Liver (tissue), 9 donors: ENCODE measurements around the gene ZNF701. TPM values are rescaled to one million over a fixed set of nuclear protein-coding genes. Genes with fewer than 3 reads are reported as not detected.

Experiments used
- DNase-seq: peaks from one replicate; pipeline ENCODE4 v3.0.0-alpha.2; 2017; ENCODE audit warnings: low spot score
- H3K27ac ChIP-seq, 2 donors: one replicate each; pipeline ENCODE4 v1.7.0; 2013; ENCODE audit warnings: inconsistent platforms in 2 of 2, low read length in 2 of 2, control low read depth in 1 of 2, low read depth in 1 of 2, mild to moderate bottlenecking in 1 of 2
- H3K27me3 ChIP-seq, 4 donors: one replicate each; pipeline versions ENCODE4 v1.6.1 to v1.7.0; 2013; ENCODE audit warnings: low read length in 3 of 4, inconsistent platforms in 1 of 4, mild to moderate bottlenecking in 1 of 4, moderate library complexity in 1 of 4; ENCODE audit not compliant: control insufficient read depth in 4 of 4, insufficient read depth in 4 of 4
- H3K36me3 ChIP-seq, 4 donors: one replicate each; pipeline versions ENCODE4 v1.6.1 to v1.7.0; 2013; ENCODE audit warnings: low read length in 3 of 4, mild to moderate bottlenecking in 3 of 4, low read depth in 1 of 4, moderate library complexity in 1 of 4; ENCODE audit not compliant: control insufficient read depth in 4 of 4, insufficient read depth in 3 of 4
- H3K4me1 ChIP-seq, 4 donors: one replicate each; pipeline versions ENCODE4 v1.6.1 to v1.7.0; 2013; ENCODE audit warnings: low read length in 3 of 4, mild to moderate bottlenecking in 3 of 4, moderate library complexity in 1 of 4; ENCODE audit not compliant: control insufficient read depth in 4 of 4, insufficient read depth in 4 of 4
- H3K4me3 ChIP-seq, 3 donors: one replicate each; pipeline versions ENCODE4 v1.6.1 to v1.7.0; 2013; ENCODE audit warnings: low read length in 3 of 3, control low read depth in 1 of 3, low read depth in 1 of 3, mild to moderate bottlenecking in 1 of 3
- H3K9ac ChIP-seq, 2 donors: one replicate each; pipeline ENCODE4 v1.7.0; 2013; ENCODE audit warnings: low read length in 2 of 2, mild to moderate bottlenecking in 2 of 2, moderate library complexity in 2 of 2, control low read depth in 1 of 2, low read depth in 1 of 2
- H3K9me3 ChIP-seq, 4 donors: one replicate each; pipeline versions ENCODE4 v1.6.1 to v1.7.0; 2013; ENCODE audit warnings: low read length in 3 of 4; ENCODE audit not compliant: control insufficient read depth in 4 of 4
- ATF3 ChIP-seq: IDR thresholded peaks from 2 replicates; pipeline ENCODE4 v1.6.1; 2016; ENCODE audit warnings: antibody characterized with exemption
- CTCF ChIP-seq: fragments of 150-350 bp; IDR thresholded peaks from 2 replicates; pipeline ENCODE4 v1.5.1; 2017; ENCODE audit warnings: improper control_type of control experiment, low read depth, low read length; ENCODE audit not compliant: missing input control
- EGR1 ChIP-seq, 2 donors: IDR thresholded peaks; 2 replicates each; pipeline ENCODE4 v1.6.1; 2016 to 2018; ENCODE audit warnings: antibody characterized with exemption in 2 of 2, low read depth in 2 of 2
- FOXA1 ChIP-seq: IDR thresholded peaks from 2 replicates; pipeline ENCODE4 v1.6.1; 2016; ENCODE audit warnings: antibody characterized with exemption
- FOXA2 ChIP-seq: IDR thresholded peaks from 2 replicates; pipeline ENCODE4 v1.6.1; 2016; ENCODE audit warnings: antibody characterized with exemption
- GABPA ChIP-seq, 2 donors: IDR thresholded peaks in 1 of 2; conservative IDR thresholded peaks in 1 of 2; 2 replicates each; pipeline ENCODE4 v1.6.1; 2016; ENCODE audit warnings: antibody characterized with exemption in 2 of 2, mild to moderate bottlenecking in 1 of 2, moderate library complexity in 1 of 2
- HNF4A ChIP-seq, 2 donors: conservative IDR thresholded peaks; 2 replicates each; pipeline ENCODE4 v1.6.1; 2016; ENCODE audit warnings: antibody characterized with exemption in 2 of 2, mild to moderate bottlenecking in 2 of 2
- HNF4G ChIP-seq: IDR thresholded peaks from 2 replicates; pipeline ENCODE4 v1.6.1; 2016; ENCODE audit warnings: antibody characterized with exemption
- JUND ChIP-seq, 2 donors: IDR thresholded peaks; 2 replicates each; pipeline ENCODE4 v1.6.1; 2016; ENCODE audit warnings: antibody characterized with exemption in 2 of 2
- MAX ChIP-seq: IDR thresholded peaks from 2 replicates; pipeline ENCODE4 v1.6.1; 2016; ENCODE audit warnings: antibody characterized with exemption
- NR2F2 ChIP-seq: IDR thresholded peaks from 2 replicates; pipeline ENCODE4 v1.6.1; 2016; ENCODE audit warnings: antibody characterized with exemption
- RAD21 ChIP-seq, 2 donors: IDR thresholded peaks; 2 replicates each; pipeline ENCODE4 v1.6.1; 2016; ENCODE audit warnings: antibody characterized with exemption in 2 of 2, mild to moderate bottlenecking in 2 of 2
- REST ChIP-seq: IDR thresholded peaks from 2 replicates; pipeline ENCODE4 v1.6.1; 2016; ENCODE audit warnings: antibody characterized with exemption, mild to moderate bottlenecking
- RXRA ChIP-seq, 2 donors: IDR thresholded peaks; 2 replicates each; pipeline ENCODE4 v1.6.1; 2017 to 2018; ENCODE audit warnings: antibody characterized with exemption in 2 of 2, mild to moderate bottlenecking in 1 of 2
- SP1 ChIP-seq: IDR thresholded peaks from 2 replicates; pipeline ENCODE4 v1.6.1; 2018; ENCODE audit warnings: antibody characterized with exemption, mild to moderate bottlenecking
- TAF1 ChIP-seq: conservative IDR thresholded peaks from 2 replicates; pipeline ENCODE4 v1.6.1; 2016; ENCODE audit warnings: antibody characterized with exemption, mild to moderate bottlenecking
- YY1 ChIP-seq: IDR thresholded peaks from 2 replicates; pipeline ENCODE4 v1.6.1; 2016; ENCODE audit warnings: antibody characterized with exemption, mild to moderate bottlenecking
- ZBTB33 ChIP-seq: IDR thresholded peaks from 2 replicates; pipeline ENCODE4 v1.6.1; 2016; ENCODE audit warnings: antibody characterized with exemption
- WGBS: extraction: QIAGEN DNeasy Blood & Tissue Kit; methylation state at CpG from one replicate; pipeline ENCODE4 v1.1.7; 2013; 5-methylcytosine and 5-hydroxymethylcytosine counted together
- polyA plus RNA-seq, 2 donors: library from polyadenylated mRNA; stranded (reverse) in 1 of 2; unstranded in 1 of 2; fragments of 200-250 nt in 1 of 2; fragments of >200 nt in 1 of 2; fragmentation: Nextera tagmentation in 1 of 2; extraction: Ambion mirVana in 1 of 2; gene quantifications; one replicate each; pipeline versions ENCODE4 v1.2.1 to v1.2.3, GENCODE V29; 2013 to 2015
- total RNA-seq, 2 donors: library from RNA; depleted of rRNA; stranded (reverse); fragments of >200 nt; gene quantifications; one replicate each; pipeline ENCODE4 v1.2.3, GENCODE V29; 2014
- donor health status: healthy.
- donor health status: healthy.
- donor health status: healthy.
- donor health status: healthy.
- donor health status: healthy.

Gene ZNF701
- total and polyA plus RNA-seq, 4 donors, result 0.75 to 12.8 (median 3.0) TPM

GRCh38 chr19:52527956-52528351, 42.1 kb upstream of the ZNF701 start:
- Histone ChIP-seq H3K9ac (peak overlapping the region; percentile 64 to 65), H3K4me3 (peak overlapping the region; percentile 80 to 98 (median 90)), H3K9me3 (peaks cover 2 to 17% (median 13%) of the 10 kb centered on the region in 4 donors), H3K27ac (peak overlapping the region; percentile 69 to 72), H3K27me3 (no peaks in the 10 kb centered on the region), H3K36me3 (peaks cover 0 to 3% (median 2%) of the 10 kb centered on the region in 4 donors), H3K4me1 (peaks cover 0 to 10% (median 8%) of the 10 kb centered on the region in 4 donors)
- TF ChIP-seq JUND (IDR thresholded peaks at IDR 0.05) (no peak), REST (no peak), RAD21 (IDR thresholded peaks at IDR 0.05) (no peak), GABPA (IDR thresholded peaks at IDR 0.05 in 1 of 2, conservative IDR thresholded peaks at IDR 0.05 in 1 of 2) (no peak), TAF1 (no peak), HNF4G (no peak), ATF3 (no peak), FOXA1 (no peak), NR2F2 (no peak), MAX (no peak), ZBTB33 (no peak), HNF4A (conservative IDR thresholded peaks at IDR 0.05) (no peak), RXRA (IDR thresholded peaks at IDR 0.05) (no peak), YY1 (no peak), CTCF (no peak), FOXA2 (no peak), SP1 (no peak)
- 2% methylated on average over 25 of the region's 25 CpGs for WGBS
- DNase-seq, result no peak

GRCh38 chr19:52532480-52532879, 37.6 kb upstream of the ZNF701 start:
- Histone ChIP-seq H3K4me1 (peaks cover 0 to 7% (median 4%) of the 10 kb centered on the region in 4 donors), H3K9ac (no peak overlapping the region), H3K9me3 (peaks cover 7 to 31% (median 14%) of the 10 kb centered on the region in 4 donors), H3K27ac (no peak overlapping the region), H3K4me3 (no peak overlapping the region), H3K27me3 (no peaks in the 10 kb centered on the region), H3K36me3 (peaks cover 6 to 12% (median 9%) of the 10 kb centered on the region in 4 donors)
- WGBS, result 95% methylated on average over 2 of the region's 2 CpGs
- no peak for DNase-seq
- TF ChIP-seq RAD21 (IDR thresholded peaks at IDR 0.05), result no peak
- no peak for TF ChIP-seq SP1
- no peak for TF ChIP-seq JUND (IDR thresholded peaks at IDR 0.05)
- no peak for TF ChIP-seq EGR1 (IDR thresholded peaks at IDR 0.05; ENCODE audit: low read depth in 2 of 2)
